C1 segment of cervical spinal cord (tissue), 14 donors: ENCODE results near the gene NOTCH1.
"Not testable (repeated sequence)": the region's sequence is repeated elsewhere in the genome, so short reads cannot be mapped to it uniquely, and the experiment has no call there.

ENCODE experiments used
- DNase-seq, 14 donors: peaks; one replicate each; lab custom pipeline; 2025; lab: John Stamatoyannopoulos, UW

NOTCH1 gene

DNA sequence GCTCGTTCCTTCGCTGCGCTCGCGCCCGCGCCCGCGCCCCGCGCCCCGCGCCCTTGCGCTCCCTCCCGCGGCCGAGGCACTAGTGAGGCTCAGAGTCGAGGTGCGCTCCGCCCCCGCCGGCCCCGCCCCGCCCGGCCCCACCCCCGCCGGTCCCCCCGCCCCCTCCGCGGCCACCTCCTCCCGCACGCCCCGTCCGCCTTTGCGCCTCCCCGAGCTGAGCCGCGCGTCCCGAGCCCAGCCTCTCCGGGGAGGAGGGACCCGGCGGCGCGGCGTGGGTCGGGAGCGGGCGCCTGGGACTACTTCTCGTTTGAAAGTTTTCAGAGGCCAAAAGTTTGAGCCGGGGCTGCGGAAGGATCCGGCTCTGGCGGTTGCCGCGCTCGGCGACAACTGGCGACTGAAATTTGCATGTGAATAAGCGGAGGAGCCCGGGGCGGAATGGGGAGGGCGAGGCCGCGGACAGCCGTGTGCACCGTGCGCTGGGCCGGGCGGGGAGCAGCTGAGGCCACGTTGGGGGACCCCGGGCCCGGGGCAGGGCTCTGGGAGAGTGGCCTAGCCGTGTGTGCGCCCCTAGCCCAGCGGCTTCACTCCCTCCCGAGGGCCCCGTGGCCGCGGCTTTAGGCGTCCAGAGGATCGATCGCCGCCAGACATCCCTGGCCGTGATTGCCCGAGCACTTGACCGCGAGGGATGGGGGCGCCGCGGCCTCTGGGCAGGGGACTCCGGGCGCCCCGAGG lies at the start of gene NOTCH1:
NOTCH1 (minus strand) TSS at position 84 of the 732 bp plus-strand sequence. CDS start 262 bp downstream, outside the sequence.
- DNase-seq, result peak; percentile 37 to 93 (median 80)

GRCh38 chr9:136594492-136594891 lies 48.6 kb upstream of the NOTCH1 start:
- no peak for DNase-seq

- no peak for DNase-seq
Measured at GRCh38 chr9:136593581-136593980, 47.7 kb upstream of the NOTCH1 start.

DNA sequence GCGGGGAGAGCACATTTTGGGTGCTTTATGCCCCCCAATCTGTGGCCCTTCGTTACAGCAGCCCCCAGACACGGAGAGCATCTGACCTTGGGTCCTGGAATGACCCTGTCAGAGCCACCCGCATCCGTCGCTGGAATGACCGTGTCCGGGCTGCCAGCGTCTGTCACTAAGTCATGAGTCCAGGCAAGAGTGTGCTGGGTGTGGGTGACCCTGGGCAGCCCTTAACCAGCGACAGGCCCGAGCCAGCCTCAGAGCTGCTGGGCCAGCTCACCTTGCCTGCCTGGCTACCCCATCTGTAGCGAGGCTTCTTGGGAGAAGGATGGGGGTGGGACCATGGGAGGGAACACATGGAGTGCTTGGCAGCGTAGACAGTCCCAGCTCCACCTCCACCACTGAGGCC lies 46.8 kb upstream of the NOTCH1 start:
- DNase-seq, result no peak

DNA sequence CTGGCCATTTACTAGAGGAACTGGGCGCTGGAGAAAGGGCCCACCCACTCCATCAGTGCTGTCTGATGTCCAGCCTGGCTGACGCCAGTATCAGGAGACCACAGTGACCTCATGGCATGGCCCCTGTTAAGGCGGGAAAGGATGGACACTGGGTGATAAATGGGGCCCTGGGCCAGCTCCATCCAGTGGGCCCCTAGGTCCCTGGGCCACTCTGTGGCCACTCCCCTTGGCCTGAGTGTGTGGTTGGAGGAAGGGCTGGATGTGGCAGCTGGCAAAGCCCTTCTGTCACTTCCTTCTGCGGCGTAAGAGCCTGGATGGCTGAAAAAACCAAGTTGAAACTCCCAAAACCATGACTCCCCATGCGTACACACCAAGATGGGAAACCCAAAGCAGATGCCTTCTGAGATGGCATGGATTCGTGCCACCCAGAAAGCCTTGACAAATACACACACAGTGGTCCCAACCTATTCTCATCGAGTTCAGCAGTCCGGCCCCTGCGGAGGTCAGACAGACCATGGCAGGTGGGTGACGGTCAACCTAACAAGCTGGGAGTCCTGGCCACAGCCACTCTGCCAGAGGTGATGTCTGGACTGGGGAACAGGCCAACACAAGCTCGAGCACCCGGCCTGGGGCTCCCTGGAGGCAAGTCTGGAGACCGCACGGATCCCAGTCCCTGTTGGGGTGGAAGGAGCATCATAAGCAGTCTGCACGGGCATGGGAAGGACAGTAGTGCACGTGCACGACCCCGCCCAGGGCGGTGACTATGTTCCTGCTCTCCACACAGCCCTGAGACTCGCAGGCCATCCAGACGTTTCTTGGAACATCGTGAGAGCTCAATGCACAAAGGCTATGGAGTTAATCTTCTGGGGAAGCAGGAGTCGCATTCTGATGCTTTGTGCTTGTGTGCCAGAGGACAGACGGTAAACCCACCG lies 45.2 kb upstream of the NOTCH1 start:
- DNase-seq, result no peak

GRCh38 chr9:136589766-136590763 lies 44.2 kb upstream of the NOTCH1 start:
- no peak for DNase-seq

DNA sequence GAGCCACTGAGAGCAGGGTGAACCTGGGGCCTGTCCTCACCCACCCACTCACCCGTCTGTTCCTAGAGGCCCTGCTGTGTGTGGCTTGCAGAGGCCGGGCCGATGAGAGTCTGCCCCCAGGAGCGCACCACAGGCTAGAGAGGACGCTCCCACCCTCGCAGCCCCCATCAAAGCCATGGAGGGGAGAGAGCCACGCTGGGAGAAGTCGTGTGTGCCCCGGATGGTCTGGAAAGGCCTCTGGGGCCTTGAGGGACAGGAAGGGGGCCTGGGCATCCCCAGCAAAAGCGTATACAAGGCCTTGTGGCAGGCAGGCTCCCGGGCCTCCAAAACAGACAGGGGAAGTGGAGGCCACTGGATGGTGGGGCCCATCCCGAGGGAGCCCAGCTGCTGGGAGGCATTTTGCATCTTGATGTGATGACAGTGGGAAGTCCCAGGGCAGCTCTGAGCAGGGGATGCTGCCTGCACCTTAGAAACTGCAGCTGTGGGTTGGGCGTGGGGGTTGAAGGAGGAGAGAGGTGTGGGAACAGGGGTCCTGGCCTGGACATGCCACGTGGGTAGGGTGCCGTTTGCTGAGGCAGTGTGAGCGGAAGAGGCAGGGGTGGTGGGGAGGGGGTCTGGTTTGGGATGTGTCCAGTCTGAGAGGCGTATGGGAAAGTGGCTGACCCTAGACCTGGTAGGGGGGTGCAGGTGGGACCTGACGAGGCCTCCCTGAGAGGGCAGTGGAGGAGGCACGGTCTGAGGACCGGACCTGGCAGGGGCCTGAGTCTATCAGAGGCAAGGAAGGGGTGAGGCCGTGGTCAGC lies 43.0 kb upstream of the NOTCH1 start:
- no peak for DNase-seq

GRCh38 chr9:136587944-136588662 lies 42.3 kb upstream of the NOTCH1 start:
- DNase-seq, result no peak

- DNase-seq, result peak in 3 of 14 donors; percentile 16 to 47 (median 19)
Measured at GRCh38 chr9:136587145-136587943, 41.5 kb upstream of the NOTCH1 start.

- DNase-seq, result no peak
Measured at GRCh38 chr9:136586391-136586953, 40.6 kb upstream of the NOTCH1 start.

GRCh38 chr9:136585531-136586120 lies 39.8 kb upstream of the NOTCH1 start:
- no peak for DNase-seq

DNA sequence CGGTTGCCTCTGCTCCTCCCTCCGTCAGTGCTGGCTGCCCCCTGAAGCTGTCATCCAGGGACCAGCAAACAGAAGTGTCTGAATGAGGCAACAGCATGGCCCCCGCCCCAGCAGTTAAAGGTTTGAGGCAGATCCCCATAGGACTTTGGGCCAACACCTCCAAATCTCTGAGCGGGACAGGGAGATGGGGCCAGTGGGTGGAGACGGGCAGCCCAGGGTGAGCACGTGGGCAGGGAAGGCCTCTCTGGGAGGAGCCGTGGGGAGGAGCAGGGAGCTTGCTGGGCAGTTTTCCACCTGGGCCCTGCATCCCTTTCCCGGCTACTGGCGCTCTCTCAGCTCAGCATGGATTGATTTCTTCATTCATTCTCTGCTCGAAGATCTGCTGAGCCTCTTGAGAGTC lies 39.1 kb upstream of the NOTCH1 start:
- peak in 1 of 14 donors; percentile 19 for DNase-seq

- no peak for DNase-seq
Measured at GRCh38 chr9:136584401-136584932, 38.6 kb upstream of the NOTCH1 start.

DNA sequence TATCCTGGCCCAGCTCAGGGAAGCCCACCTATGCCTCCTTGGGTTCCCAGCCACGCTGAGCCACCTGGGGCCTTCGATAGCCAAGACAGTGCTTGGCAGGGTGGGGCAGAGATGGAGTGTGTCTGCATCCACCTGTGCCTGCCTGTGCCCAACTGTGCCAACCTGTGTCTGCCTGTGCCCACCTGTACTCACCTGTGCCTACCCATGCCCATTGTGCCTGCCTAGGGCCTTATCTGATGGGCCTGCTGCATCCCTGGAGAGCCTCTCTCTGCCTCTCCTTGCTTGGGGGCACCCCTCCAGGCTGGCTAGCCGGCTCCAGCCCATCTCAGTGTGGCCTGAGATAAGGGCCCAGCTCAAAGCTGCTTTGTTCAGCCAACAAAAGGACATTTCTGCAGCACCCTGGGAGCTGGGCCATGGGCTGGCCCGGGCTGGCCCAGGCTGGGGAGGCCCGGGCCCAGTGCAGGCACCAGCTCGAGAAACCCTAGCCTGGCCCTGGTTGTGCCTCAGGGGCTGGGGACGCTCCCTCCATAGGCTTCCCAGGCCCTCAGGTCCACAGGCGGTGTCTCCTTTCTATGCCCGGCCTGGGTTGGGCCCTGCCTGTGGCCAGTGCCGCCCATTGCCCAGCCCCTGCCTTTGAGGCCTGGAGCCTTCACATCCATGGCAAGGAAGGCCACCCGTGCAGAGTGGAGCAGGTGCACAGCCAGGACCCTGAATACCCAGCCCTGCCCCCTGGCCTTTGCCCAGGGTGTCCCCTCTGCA lies 37.3 kb upstream of the NOTCH1 start:
- DNase-seq, result peak in 11 of 14 donors; percentile 29 to 70 (median 60)

- DNase-seq, result no peak
Measured at GRCh38 chr9:136581614-136582447, 36.0 kb upstream of the NOTCH1 start.

DNA sequence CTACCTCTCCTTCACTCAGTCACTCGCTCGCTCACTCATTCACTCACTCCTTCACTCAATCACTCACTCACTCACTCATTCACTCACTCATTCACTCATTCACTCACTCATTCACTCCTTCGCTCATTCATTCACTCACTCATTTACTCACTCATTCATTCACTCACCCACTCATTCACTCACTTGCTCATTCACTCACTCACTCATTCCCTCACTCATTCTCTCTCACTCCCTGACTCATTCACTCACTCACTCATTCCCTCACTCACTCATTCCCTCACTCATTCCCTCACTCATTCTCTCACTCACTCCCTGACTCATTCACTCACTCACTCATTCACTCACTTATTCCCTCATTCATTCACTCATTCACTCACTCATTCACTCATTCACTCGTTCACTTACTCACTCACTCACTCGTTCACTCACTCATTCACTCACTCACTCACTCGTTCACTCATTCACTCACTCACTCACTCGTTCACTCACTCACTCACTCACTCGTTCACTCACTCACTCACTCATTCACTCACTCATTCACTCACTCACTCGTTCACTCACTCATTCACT lies 33.9 kb upstream of the NOTCH1 start:
- not testable (repeated sequence) for DNase-seq
